CD4-positive, alpha-beta T cell treated with Interleukin-4 for 1 hour (primary cell): ENCODE data around the gene DVL3.
"Not testable (repeated sequence)": the region's sequence is repeated elsewhere in the genome, so short reads cannot be mapped to it uniquely, and the experiment has no call there.

Experiments
- DNase-seq, 2 donors: peaks; one replicate each; pipeline ENCODE4 v3.0.0-alpha.2; 2020 to 2022

Gene DVL3

GRCh38 chr3:184154885-184155643 lies at the start of gene DVL3:
TSS of gene DVL3 (plus strand) at chr3:184155377. CDS start at chr3:184155636, 259 bp downstream.
- peak; percentile 41 to 53 for DNase-seq

- no peak for DNase-seq
Observed at GRCh38 chr3:184110316-184110725, 44.9 kb upstream of the DVL3 start.

GRCh38 chr3:184116017-184116416 lies 39.2 kb upstream of the DVL3 start:
- DNase-seq = no peak

- no peak for DNase-seq
Observed at GRCh38 chr3:184117636-184118035, 37.5 kb upstream of the DVL3 start.

- not testable (repeated sequence) for DNase-seq
Observed at GRCh38 chr3:184121031-184121430, 34.1 kb upstream of the DVL3 start.

GRCh38 chr3:184126006-184126405 lies 29.2 kb upstream of the DVL3 start:
- DNase-seq = no peak

GRCh38 chr3:184129012-184129411 lies 26.2 kb upstream of the DVL3 start:
- no peak for DNase-seq

- no peak for DNase-seq
Observed at GRCh38 chr3:184132945-184133344, 22.2 kb upstream of the DVL3 start.

- DNase-seq = peak; percentile 48 to 50
Observed at GRCh38 chr3:184133840-184134745, 21.1 kb upstream of the DVL3 start.

- no peak for DNase-seq
Observed at GRCh38 chr3:184134746-184135148, 20.4 kb upstream of the DVL3 start.

- peak; percentile 91 to 92 for DNase-seq
Observed at GRCh38 chr3:184135149-184135910, 19.8 kb upstream of the DVL3 start, which contains the start of gene EIF2B5. TSS of gene EIF2B5 (plus strand) at chr3:184135358. CDS start at chr3:184135386, 28 bp downstream.

- DNase-seq = no peak
Observed at GRCh38 chr3:184135911-184136260, 19.3 kb upstream of the DVL3 start.

- no peak for DNase-seq
Observed at GRCh38 chr3:184140436-184140835, 14.7 kb upstream of the DVL3 start.

GRCh38 chr3:184142199-184142598 lies 13.0 kb upstream of the DVL3 start:
- no peak for DNase-seq

GRCh38 chr3:184143327-184143726 lies 11.8 kb upstream of the DVL3 start:
- DNase-seq = no peak

GRCh38 chr3:184144505-184144904 lies 10.7 kb upstream of the DVL3 start:
- no peak for DNase-seq

- peak; percentile 41 to 42 for DNase-seq
Observed at GRCh38 chr3:184145111-184145524, 10.1 kb upstream of the DVL3 start.

- DNase-seq = no peak
Observed at GRCh38 chr3:184145751-184146270, 9.4 kb upstream of the DVL3 start.

GRCh38 chr3:184148076-184148475 lies 7.1 kb upstream of the DVL3 start:
- no peak for DNase-seq

GRCh38 chr3:184149123-184149522 lies 6.1 kb upstream of the DVL3 start:
- DNase-seq = no peak

- not testable (repeated sequence) for DNase-seq
Observed at GRCh38 chr3:184149770-184150169, 5.4 kb upstream of the DVL3 start.

GRCh38 chr3:184155644-184156521 lies 706 bp downstream of the DVL3 start:
- peak; percentile 27 to 34 for DNase-seq
